ENCODE measurements around the gene ALX3.
"Not testable (repeated sequence)": the region's sequence is repeated elsewhere in the genome, so short reads cannot be mapped to it uniquely, and the experiment has no call there.

ALX3 gene

DNA sequence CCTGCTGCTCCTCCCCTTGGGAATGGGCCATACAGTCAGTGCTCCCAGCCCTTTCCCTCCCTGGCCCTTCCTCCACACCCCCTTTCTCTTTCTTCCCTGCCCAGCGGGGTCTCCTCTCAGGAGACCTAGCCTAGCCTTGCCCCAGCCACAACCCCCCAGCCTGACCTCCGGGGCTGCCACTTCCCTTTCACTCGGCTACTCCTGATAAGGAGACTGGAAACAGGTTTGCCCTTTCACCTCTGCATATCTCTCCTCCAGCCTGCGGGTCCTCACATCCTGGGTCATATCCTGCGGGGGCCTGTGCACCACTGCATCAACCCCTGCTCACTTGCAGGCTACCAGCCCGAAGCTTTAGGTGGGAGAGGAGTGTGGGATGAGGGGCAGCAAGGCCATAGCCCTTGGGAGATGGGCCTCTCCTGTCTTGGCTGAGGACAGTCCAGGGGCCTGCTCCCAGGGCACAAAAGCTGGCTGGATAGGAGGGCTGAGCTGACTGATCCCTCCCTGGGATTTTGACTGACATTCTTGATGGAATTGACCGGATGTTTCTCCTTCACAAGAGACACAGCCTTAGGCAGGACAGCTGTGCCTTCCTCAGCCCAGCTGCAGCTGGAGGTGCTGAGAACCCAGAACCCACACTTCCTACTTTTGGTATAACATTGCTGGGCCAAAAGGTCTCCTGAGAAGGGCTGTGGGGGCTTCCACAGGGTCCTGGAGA, 19.2 kb upstream of the ALX3 start:
- DNase-seq (ENCODE audit: low read depth in 2 of 2) = no peak

- no peak for DNase-seq (ENCODE audit: low read depth in 2 of 2)
These were observed 18.4 kb upstream of the ALX3 start for GRCh38 chr1:110088739-110089316.

DNA sequence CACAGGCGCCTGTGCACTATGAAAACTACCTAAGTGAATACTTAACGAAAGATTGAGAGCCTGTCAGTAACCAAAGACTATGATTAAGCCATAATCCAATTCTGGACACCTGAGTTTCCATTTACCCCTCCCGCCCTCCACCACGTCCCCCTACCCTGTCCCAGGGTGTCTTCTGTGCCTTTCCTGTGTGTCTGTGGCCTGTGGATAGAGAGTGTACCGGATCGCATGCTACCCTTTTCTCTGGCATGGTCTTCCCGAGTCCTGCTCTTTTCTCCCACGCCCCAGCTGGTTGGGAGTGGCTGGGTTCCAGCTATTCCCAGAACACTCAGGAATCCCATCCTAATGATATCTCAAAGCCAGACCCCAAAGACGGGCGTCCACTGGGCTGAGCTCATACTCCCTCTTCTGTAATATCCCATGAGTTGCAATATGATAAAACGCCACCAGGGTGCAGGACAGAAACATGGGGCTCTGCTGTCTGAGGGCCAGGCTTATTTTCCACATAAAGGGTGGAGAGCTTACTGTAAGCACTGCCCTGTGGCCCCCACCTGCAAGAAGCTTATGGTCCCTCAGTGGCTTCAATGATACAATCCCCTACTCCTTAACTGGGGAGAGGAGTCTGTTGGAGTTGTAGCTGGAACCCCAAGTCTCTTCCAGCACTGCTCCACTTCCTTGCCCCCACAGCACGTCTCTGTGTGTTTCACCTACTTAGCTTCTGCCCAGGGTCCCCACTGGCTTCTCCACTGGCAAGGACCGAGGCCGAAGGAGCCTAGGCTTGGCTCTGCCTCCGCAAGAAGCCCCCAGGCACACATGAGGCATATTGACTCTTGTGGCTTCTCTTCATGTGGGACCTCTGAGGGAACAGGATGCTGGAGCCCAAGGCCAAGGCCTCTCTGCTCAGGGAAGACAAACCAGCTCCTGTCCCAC, 17.6 kb upstream of the ALX3 start:
- DNase-seq (ENCODE audit: low read depth in 2 of 2) = peak in 1 of 2 experiments; percentile 12

DNA sequence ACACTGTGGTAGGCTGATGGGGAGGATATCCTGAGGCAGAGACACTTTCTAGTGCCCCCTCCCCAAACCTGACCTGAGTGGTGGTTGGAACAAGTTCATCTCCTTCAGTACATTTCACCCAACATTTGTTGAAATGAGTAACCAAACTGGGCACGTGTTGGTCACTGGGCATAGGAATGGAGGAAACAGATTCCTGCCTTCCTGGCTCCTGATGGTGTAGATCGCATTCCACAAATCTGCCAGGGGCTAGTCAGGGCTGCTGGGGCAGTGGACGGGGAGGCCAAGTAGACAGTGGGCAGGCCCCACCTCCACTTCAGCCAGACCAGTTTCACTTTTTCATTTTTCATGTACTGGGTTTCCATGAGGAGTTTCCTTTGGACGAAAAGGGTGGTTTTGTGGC, 16.5 kb upstream of the ALX3 start:
- DNase-seq (ENCODE audit: low read depth in 2 of 2) = no peak

GRCh38 chr1:110085671-110086070, 15.2 kb upstream of the ALX3 start:
- DNase-seq (ENCODE audit: low read depth in 2 of 2) = no peak

- peak in 1 of 2 experiments; percentile 3 for DNase-seq (ENCODE audit: low read depth in 2 of 2)
These were observed 14.0 kb upstream of the ALX3 start for GRCh38 chr1:110084227-110085078.

DNA sequence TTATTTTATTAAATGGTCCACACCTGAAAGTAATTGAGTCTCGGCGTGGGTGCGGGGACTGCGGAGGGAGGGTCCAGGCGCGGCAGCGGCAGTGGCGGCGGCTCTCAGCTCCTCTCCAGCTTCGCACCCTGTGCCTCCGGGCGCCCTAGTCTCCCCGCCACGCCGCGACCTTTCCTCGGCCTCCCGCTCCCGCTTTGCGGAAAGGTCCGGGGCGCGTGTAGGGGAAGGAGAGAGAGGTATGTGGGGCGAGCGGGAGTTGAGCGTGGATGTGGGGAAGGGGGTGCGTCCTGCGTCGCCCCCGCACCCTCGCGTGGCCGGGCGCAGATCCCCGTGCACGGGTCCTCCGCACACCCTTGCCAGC, 13.4 kb upstream of the ALX3 start:
- DNase-seq (ENCODE audit: low read depth in 2 of 2) = no peak

- DNase-seq (ENCODE audit: low read depth in 2 of 2) = no peak
These were observed 12.8 kb upstream of the ALX3 start for GRCh38 chr1:110083061-110083865.

GRCh38 chr1:110082477-110082876, 12.0 kb upstream of the ALX3 start:
- DNase-seq (ENCODE audit: low read depth in 2 of 2) = no peak

- DNase-seq (ENCODE audit: low read depth in 2 of 2) = no peak
These were observed 10.6 kb upstream of the ALX3 start for GRCh38 chr1:110081061-110081460.

GRCh38 chr1:110079995-110080394, 9.5 kb upstream of the ALX3 start:
- not testable (repeated sequence) for DNase-seq (ENCODE audit: low read depth in 2 of 2)

DNA sequence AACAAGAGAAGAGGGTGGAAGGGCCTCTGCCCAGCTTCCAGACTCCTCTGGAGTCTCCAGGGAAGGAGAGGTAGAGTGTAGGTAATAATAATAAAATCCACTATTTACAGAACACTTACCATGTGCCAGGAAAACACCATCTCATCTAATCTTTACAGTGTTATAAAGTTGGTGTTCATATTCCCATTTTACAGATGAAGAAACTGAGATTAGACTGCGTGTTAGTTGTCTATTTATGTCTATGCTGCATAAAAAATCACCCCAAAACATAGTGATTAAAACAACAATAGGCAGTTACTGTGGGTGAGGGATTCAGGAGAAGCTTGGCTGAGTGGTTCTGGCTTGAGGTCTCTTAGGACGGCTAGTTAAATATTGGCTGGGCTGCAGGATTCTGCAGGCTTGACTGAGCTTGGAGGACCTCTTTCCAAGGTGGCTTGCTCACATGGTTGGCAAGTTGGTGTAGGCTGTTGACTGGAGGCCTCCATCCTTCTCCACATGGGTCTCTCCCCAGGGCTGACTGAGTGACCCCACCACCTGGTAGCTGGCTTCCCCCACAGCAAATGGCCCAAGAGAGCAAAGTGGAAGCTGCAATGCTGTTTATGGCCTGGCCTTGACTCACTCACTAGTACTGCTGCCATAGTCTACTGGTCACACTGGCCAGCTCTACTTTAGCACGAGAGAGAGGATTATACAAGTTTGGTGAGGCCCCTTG, 6.5 kb upstream of the ALX3 start:
- no peak for DNase-seq (ENCODE audit: low read depth in 2 of 2)

DNA sequence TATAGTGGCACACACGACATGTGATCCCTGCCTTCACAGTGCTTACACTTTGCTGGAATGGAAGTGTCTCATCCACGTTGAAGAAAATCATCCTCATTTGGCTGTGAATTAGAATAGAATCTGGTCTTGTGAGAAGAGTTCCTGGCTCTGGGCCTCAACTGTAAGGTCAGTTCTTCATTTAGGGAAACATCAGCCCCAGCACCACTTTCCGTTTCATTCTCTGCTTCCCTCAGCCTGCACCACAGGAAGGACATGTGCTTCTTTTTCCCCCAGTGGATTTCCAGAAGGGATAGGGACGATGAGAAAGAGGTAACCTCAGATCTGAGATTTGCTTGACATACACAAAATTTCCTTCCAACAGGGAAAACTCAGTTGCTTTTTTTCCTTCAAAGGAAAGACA, 3.7 kb upstream of the ALX3 start:
- DNase-seq (ENCODE audit: low read depth in 2 of 2) = no peak

DNA sequence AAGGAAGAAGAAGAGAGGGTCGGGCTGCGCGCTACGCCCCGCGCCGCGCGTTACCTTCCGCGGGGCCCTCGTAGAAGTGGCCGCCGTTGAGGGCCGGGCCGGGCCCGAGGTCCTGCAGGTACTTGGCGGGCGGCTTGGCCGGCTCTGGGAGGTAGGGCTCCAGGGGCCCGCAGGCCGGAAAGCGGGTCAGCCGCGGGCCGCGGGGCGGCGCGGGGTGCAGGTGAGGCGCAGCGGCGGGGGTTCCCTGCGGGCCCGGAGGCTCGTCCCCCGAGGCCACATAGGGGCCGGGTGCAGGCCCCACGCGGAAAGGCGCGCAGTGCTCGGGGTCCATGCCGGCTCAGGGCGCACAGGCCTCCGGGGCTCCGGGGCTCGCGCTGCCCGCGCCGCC, 196 bp downstream of the ALX3 start:
- DNase-seq (ENCODE audit: low read depth in 2 of 2) = no peak

GRCh38 chr1:110069404-110070281, 829 bp downstream of the ALX3 start:
- no peak for DNase-seq (ENCODE audit: low read depth in 2 of 2)

DNA sequence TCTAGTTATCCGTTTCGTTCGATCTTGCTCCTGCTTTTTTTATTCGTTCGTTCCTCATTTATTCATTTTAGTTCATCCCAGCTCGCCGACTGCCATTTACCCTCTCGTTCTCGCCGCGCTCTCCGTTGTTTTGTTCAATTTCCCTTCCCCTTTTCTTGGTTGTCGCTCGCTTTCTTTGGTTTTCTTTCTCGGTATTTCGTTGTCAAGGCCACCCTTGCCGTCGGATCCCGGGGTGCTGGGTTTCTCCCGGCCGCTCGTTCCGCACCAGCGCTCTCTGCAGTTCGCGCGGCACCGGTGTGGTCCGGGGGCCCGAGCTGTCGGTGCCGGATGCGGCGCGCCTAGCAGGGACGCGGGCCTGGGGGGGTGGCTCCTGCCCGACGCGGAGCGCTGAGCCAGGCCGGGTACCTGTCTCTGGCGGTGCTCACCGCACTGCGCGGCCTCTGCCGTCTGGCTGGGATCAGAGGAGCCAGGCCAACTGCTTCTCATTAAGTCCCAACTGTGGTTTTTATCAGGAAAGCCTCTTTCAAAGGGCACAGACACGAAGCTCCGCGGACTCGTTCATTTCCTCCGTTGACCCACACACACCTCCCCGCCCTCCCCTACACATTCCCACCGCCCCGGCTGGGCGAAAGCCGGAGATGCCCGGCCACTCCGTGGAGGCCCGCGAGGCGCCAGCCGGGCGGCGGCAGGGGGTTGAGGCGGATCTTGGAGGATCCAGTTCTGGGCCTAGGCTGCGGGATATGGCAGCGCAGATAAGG, 1.6 kb downstream of the ALX3 start:
- no peak for DNase-seq (ENCODE audit: low read depth in 2 of 2)

DNA sequence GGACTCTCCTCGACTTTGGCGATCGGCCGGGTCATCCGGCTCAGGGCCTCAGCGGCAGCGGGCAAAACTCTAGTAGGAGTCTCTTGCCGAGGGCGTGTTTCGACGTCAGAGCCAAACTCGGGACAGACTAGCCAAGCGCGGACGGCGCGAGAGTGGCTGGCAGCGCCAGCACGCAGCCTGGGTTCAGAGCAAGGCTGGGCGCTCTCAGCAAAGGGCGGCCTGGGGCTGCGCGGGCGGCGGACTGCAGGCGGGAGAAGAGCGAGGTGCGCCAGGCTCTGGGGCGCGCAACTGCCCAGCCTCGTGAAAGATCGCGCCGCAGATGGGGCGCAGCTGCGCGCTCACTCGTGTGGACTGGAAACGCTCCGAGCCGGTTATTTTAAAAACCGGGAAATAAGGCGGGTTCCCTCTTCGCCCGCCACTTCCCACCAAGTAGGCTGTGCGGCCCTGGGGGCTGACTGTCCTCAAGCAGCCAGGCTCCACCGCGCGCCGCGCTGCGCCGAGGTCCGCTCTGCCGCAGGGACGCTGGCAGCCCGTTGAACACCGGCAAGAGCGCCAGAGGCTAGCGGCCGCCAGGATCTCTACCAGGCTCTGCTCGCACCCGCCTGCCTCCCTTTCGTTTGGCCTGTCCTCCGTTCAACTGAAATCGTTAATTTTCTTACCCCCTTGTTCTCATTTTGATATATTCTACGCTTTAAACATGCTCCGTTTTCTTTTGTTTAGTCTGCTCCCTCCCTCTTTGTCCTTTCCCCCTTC, 2.4 kb downstream of the ALX3 start:
- DNase-seq (ENCODE audit: low read depth in 2 of 2) = no peak

DNA sequence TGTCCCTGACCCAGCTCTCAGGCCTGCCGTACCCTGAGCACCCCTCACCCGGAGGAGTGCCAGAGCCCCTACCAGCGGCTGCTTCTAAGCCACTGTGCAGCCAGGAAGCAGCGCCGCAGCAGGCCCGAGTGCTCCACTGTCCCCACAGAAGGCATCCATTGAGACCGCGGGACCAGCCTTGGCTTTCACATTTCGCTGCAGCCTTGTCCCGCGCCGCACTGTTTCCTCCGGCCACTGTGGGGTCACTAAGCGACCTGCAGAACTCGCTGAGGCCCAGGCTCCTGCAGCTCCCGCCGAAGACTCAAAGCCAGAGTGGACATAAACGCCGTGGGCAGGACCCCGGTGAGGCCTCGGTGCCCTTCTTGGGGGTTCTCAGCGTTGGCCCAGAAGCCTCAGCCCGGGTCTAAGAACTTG, 3.0 kb downstream of the ALX3 start:
- no peak for DNase-seq (ENCODE audit: low read depth in 2 of 2)

Measured in fibroblast of skin of left biceps (primary cell).